Measurements from ENCODE around the gene XPNPEP1.

Gene XPNPEP1

GRCh38 chr10:109906316-109906715 lies 17.0 kb downstream of the XPNPEP1 start:
- H3K4me3 ChIP-seq (ENCODE audit: low read length in 2 of 2), result no peak overlapping the region
- no peak overlapping the region for H3K4ac ChIP-seq (ENCODE audit: low read length)
- no CpG with 5 or more reads among the region's 1 CpG for WGBS, 2 donors (ENCODE audit: extremely low coverage in 2 of 2, insufficient read length in 2 of 2, insufficient replicate concordance in 1 of 2)
- H2BK120ac ChIP-seq (ENCODE audit: low read depth, low read length), result no peak overlapping the region
- no peak overlapping the region for H3K23ac ChIP-seq (ENCODE audit: low read depth, low read length, poor library complexity)
- H2BK12ac ChIP-seq (ENCODE audit: low read length), result no peak overlapping the region
- H4K8ac ChIP-seq (ENCODE audit: low read depth, low read length), result no peak overlapping the region
- H3K4me1 ChIP-seq (ENCODE audit: control insufficient read depth in 2 of 2, insufficient read depth in 1 of 2, low read depth in 1 of 2, low read length in 2 of 2), result no peaks in the 10 kb centered on the region
- peaks cover 4 to 36% of the 10 kb centered on the region in 2 donors for H3K36me3 ChIP-seq (replicated peaks in 1 of 2; ENCODE audit: control insufficient read depth in 2 of 2, insufficient read depth in 2 of 2, low read length in 2 of 2)
- no peak overlapping the region for H2AK5ac ChIP-seq (ENCODE audit: low read depth, low read length)
- H2AFZ ChIP-seq (ENCODE audit: low read length), result no peak overlapping the region
- no peaks in the 10 kb centered on the region for H3K27me3 ChIP-seq (ENCODE audit: control insufficient read depth in 3 of 3, insufficient read depth in 3 of 3, low read depth in 1 of 3, low read length in 3 of 3)
- no peak overlapping the region for H2BK15ac ChIP-seq (ENCODE audit: low read length)
- no peak overlapping the region for H3K27ac ChIP-seq (replicated peaks; ENCODE audit: low read length)
- H3K4me2 ChIP-seq (ENCODE audit: insufficient read depth, low read length, poor library complexity, severe bottlenecking), result no peak overlapping the region
- H2BK5ac ChIP-seq (ENCODE audit: low read length), result no peak overlapping the region
- no peak for DNase-seq (ENCODE audit: low spot score)
- no peak overlapping the region for H3K9ac ChIP-seq (ENCODE audit: low read depth, low read length, poor library complexity)
- H3K9me3 ChIP-seq (replicated peaks in 1 of 2; ENCODE audit: control insufficient read depth in 2 of 2, insufficient read depth in 1 of 2, low read depth in 1 of 2, low read length in 2 of 2), result no peaks in the 10 kb centered on the region
- H3K14ac ChIP-seq (ENCODE audit: low read length), result no peak overlapping the region
- H3K18ac ChIP-seq (ENCODE audit: low read length), result no peak overlapping the region
- H3K79me1 ChIP-seq (ENCODE audit: low read depth, low read length), result no peaks in the 10 kb centered on the region
- no peak overlapping the region for H4K91ac ChIP-seq (ENCODE audit: low read depth, low read length, poor library complexity)

- Histone ChIP-seq H2BK120ac (ENCODE audit: low read depth, low read length) (no peak overlapping the region), H3K23ac (ENCODE audit: low read depth, low read length, poor library complexity) (no peak overlapping the region), H3K9ac (ENCODE audit: low read depth, low read length, poor library complexity) (no peak overlapping the region), H3K27ac (replicated peaks; ENCODE audit: low read length) (no peak overlapping the region), H2BK12ac (ENCODE audit: low read length) (no peak overlapping the region), H3K27me3 (ENCODE audit: control insufficient read depth in 3 of 3, insufficient read depth in 3 of 3, low read depth in 1 of 3, low read length in 3 of 3) (no peaks in the 10 kb centered on the region), H3K4me1 (ENCODE audit: control insufficient read depth in 2 of 2, insufficient read depth in 1 of 2, low read depth in 1 of 2, low read length in 2 of 2) (no peaks in the 10 kb centered on the region), H3K4me3 (ENCODE audit: low read length in 2 of 2) (no peak overlapping the region), H3K18ac (ENCODE audit: low read length) (no peak overlapping the region), H4K8ac (ENCODE audit: low read depth, low read length) (no peak overlapping the region), H3K14ac (ENCODE audit: low read length) (no peak overlapping the region), H3K4ac (ENCODE audit: low read length) (no peak overlapping the region), H3K9me3 (replicated peaks in 1 of 2; ENCODE audit: control insufficient read depth in 2 of 2, insufficient read depth in 1 of 2, low read depth in 1 of 2, low read length in 2 of 2) (no peaks in the 10 kb centered on the region), H4K91ac (ENCODE audit: low read depth, low read length, poor library complexity) (no peak overlapping the region), H3K4me2 (ENCODE audit: insufficient read depth, low read length, poor library complexity, severe bottlenecking) (no peak overlapping the region), H2AK5ac (ENCODE audit: low read depth, low read length) (no peak overlapping the region), H2AFZ (ENCODE audit: low read length) (no peak overlapping the region), H3K36me3 (replicated peaks in 1 of 2; ENCODE audit: control insufficient read depth in 2 of 2, insufficient read depth in 2 of 2, low read length in 2 of 2) (peaks cover 2 to 33% of the 10 kb centered on the region in 2 donors), H3K79me1 (ENCODE audit: low read depth, low read length) (no peaks in the 10 kb centered on the region), H2BK5ac (ENCODE audit: low read length) (no peak overlapping the region), H2BK15ac (ENCODE audit: low read length) (no peak overlapping the region)
- no CpG with 5 or more reads among the region's 2 CpGs for WGBS, 2 donors (ENCODE audit: extremely low coverage in 2 of 2, insufficient read length in 2 of 2, insufficient replicate concordance in 1 of 2)
- no peak for DNase-seq (ENCODE audit: low spot score)
These were observed 18.9 kb downstream of the XPNPEP1 start for GRCh38 chr10:109904397-109904796.

- H3K4me3 ChIP-seq (ENCODE audit: low read length in 2 of 2), result no peak overlapping the region
- peaks cover 3% of the 10 kb centered on the region for H3K79me1 ChIP-seq (ENCODE audit: low read depth, low read length)
- no peak overlapping the region for H4K8ac ChIP-seq (ENCODE audit: low read depth, low read length)
- no peak overlapping the region for H3K4ac ChIP-seq (ENCODE audit: low read length)
- no peak overlapping the region for H2BK5ac ChIP-seq (ENCODE audit: low read length)
- no peak overlapping the region for H4K91ac ChIP-seq (ENCODE audit: low read depth, low read length, poor library complexity)
- DNase-seq (ENCODE audit: low spot score), result no peak
- WGBS, 2 donors (ENCODE audit: extremely low coverage in 2 of 2, insufficient read length in 2 of 2, insufficient replicate concordance in 1 of 2), result no CpG with 5 or more reads among the region's 7 CpGs
- no peaks in the 10 kb centered on the region for H3K9me3 ChIP-seq (replicated peaks in 1 of 2; ENCODE audit: control insufficient read depth in 2 of 2, insufficient read depth in 1 of 2, low read depth in 1 of 2, low read length in 2 of 2)
- H3K18ac ChIP-seq (ENCODE audit: low read length), result no peak overlapping the region
- H3K4me1 ChIP-seq (ENCODE audit: control insufficient read depth in 2 of 2, insufficient read depth in 1 of 2, low read depth in 1 of 2, low read length in 2 of 2), result no peaks in the 10 kb centered on the region
- H2BK12ac ChIP-seq (ENCODE audit: low read length), result no peak overlapping the region
- H2BK15ac ChIP-seq (ENCODE audit: low read length), result no peak overlapping the region
- no peak overlapping the region for H2BK120ac ChIP-seq (ENCODE audit: low read depth, low read length)
- no peak overlapping the region for H2AFZ ChIP-seq (ENCODE audit: low read length)
- no peak overlapping the region for H3K4me2 ChIP-seq (ENCODE audit: insufficient read depth, low read length, poor library complexity, severe bottlenecking)
- H3K9ac ChIP-seq (ENCODE audit: low read depth, low read length, poor library complexity), result no peak overlapping the region
- H3K36me3 ChIP-seq (replicated peaks in 1 of 2; ENCODE audit: control insufficient read depth in 2 of 2, insufficient read depth in 2 of 2, low read length in 2 of 2), result peaks cover 2 to 35% of the 10 kb centered on the region in 2 donors
- no peak overlapping the region for H3K23ac ChIP-seq (ENCODE audit: low read depth, low read length, poor library complexity)
- H3K27me3 ChIP-seq (ENCODE audit: control insufficient read depth in 3 of 3, insufficient read depth in 3 of 3, low read depth in 1 of 3, low read length in 3 of 3), result no peaks in the 10 kb centered on the region
- H3K27ac ChIP-seq (replicated peaks; ENCODE audit: low read length), result no peak overlapping the region
- no peak overlapping the region for H3K14ac ChIP-seq (ENCODE audit: low read length)
- H2AK5ac ChIP-seq (ENCODE audit: low read depth, low read length), result no peak overlapping the region
These were observed 20.0 kb downstream of the XPNPEP1 start for GRCh38 chr10:109902992-109903947.
